Uterus (tissue), 2 donors: ENCODE measurements around the gene NCLN.

Experiments
- POLR2A ChIP-seq, 2 donors: fragments of 450-650 bp; IDR thresholded peaks; one replicate each; pipeline ENCODE4 v1.6.1; 2016; ENCODE audit warnings: antibody characterized with exemption in 2 of 2, mild to moderate bottlenecking in 1 of 2, moderate library complexity in 1 of 2
- TF ChIP-seq, protein P1 (sequence below), 4 experiments: fragments of 200-600 bp in 2 of 4; fragments of 450-650 bp in 2 of 4; sonication (generic) in 2 of 4; IDR thresholded peaks; one replicate each; pipeline ENCODE4 v1.5.1; 2016 to 2019; ENCODE audit warnings: antibody characterized with exemption in 4 of 4, mild to moderate bottlenecking in 2 of 4, moderate library complexity in 1 of 4

- no peak for TF ChIP-seq POLR2A (IDR thresholded peaks at IDR 0.05)
- TF ChIP-seq, protein P1, sequence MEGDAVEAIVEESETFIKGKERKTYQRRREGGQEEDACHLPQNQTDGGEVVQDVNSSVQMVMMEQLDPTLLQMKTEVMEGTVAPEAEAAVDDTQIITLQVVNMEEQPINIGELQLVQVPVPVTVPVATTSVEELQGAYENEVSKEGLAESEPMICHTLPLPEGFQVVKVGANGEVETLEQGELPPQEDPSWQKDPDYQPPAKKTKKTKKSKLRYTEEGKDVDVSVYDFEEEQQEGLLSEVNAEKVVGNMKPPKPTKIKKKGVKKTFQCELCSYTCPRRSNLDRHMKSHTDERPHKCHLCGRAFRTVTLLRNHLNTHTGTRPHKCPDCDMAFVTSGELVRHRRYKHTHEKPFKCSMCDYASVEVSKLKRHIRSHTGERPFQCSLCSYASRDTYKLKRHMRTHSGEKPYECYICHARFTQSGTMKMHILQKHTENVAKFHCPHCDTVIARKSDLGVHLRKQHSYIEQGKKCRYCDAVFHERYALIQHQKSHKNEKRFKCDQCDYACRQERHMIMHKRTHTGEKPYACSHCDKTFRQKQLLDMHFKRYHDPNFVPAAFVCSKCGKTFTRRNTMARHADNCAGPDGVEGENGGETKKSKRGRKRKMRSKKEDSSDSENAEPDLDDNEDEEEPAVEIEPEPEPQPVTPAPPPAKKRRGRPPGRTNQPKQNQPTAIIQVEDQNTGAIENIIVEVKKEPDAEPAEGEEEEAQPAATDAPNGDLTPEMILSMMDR (IDR thresholded peaks at IDR 0.05), result no peak
Measured at GRCh38 chr19:3152419-3152780, 33.3 kb upstream of the NCLN start.
